GM06990 (cell line): ENCODE data around the gene ETV6.

ENCODE experiments used
- DNase-seq: peaks from one replicate; pipeline ENCODE4 v3.0.0-alpha.2; 2011; ENCODE audit not compliant: insufficient read length; ENCODE audit errors: extremely low read depth
- H3K27me3 ChIP-seq: replicated peaks from 2 replicates; pipeline ENCODE4 v1.6.0; 2011; ENCODE audit warnings: low read length; ENCODE audit not compliant: control insufficient read depth, insufficient read depth
- H3K36me3 ChIP-seq: 2 replicates; pipeline ENCODE4 v1.5.1; 2011; ENCODE audit warnings: low read length; ENCODE audit not compliant: control insufficient read depth, insufficient read depth
- H3K4me3 ChIP-seq: replicated peaks from 2 replicates; pipeline ENCODE4 v1.5.1; 2011; ENCODE audit warnings: low read depth, mild to moderate bottlenecking, control low read depth, low read length
- TF ChIP-seq, protein P1 (sequence below): IDR thresholded peaks from 2 replicates; pipeline ENCODE4 v1.5.1; 2011; ENCODE audit warnings: low read length, control low read depth, mild to moderate bottlenecking, inconsistent platforms; ENCODE audit not compliant: insufficient read depth, poor library complexity, severe bottlenecking

ETV6 gene

DNA sequence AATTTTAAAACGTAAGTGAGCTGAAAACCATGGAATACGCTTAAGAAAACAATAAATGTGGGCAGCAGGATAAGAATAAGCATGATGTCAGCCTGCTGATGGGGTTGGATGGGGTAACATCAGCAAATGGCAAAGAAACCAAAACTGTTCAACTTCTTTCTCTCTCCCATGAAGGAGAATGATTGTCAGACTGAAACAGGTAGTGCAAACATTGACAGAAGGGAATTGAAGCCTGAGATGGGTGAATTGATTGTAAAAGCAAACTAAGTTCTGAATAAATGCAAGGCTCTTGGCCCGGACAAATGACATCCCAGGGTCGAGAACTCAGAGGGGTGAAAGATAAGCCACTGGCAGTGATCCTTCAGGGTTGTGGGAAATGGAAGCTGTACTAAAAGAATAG lies 182.6 kb downstream of the ETV6 start:
- TF ChIP-seq, protein P1, sequence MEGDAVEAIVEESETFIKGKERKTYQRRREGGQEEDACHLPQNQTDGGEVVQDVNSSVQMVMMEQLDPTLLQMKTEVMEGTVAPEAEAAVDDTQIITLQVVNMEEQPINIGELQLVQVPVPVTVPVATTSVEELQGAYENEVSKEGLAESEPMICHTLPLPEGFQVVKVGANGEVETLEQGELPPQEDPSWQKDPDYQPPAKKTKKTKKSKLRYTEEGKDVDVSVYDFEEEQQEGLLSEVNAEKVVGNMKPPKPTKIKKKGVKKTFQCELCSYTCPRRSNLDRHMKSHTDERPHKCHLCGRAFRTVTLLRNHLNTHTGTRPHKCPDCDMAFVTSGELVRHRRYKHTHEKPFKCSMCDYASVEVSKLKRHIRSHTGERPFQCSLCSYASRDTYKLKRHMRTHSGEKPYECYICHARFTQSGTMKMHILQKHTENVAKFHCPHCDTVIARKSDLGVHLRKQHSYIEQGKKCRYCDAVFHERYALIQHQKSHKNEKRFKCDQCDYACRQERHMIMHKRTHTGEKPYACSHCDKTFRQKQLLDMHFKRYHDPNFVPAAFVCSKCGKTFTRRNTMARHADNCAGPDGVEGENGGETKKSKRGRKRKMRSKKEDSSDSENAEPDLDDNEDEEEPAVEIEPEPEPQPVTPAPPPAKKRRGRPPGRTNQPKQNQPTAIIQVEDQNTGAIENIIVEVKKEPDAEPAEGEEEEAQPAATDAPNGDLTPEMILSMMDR: no peak
- DNase-seq: no peak
- Histone ChIP-seq H3K27me3 (no peaks in the 10 kb centered on the region), H3K36me3 (peaks cover 12% of the 10 kb centered on the region), H3K4me3 (no peak overlapping the region)

GRCh38 chr12:11833174-11833895 lies 183.9 kb downstream of the ETV6 start:
- TF ChIP-seq, protein P1: no peak
- Histone ChIP-seq H3K4me3 (no peak overlapping the region), H3K27me3 (no peaks in the 10 kb centered on the region), H3K36me3 (peaks cover 9% of the 10 kb centered on the region)
- no peak for DNase-seq

- Histone ChIP-seq H3K27me3 (no peaks in the 10 kb centered on the region), H3K36me3 (peaks cover 8% of the 10 kb centered on the region), H3K4me3 (no peak overlapping the region)
- peak; percentile 25 for DNase-seq
- TF ChIP-seq, protein P1: no peak
Observed at GRCh38 chr12:11834104-11834812, 184.8 kb downstream of the ETV6 start.

DNA sequence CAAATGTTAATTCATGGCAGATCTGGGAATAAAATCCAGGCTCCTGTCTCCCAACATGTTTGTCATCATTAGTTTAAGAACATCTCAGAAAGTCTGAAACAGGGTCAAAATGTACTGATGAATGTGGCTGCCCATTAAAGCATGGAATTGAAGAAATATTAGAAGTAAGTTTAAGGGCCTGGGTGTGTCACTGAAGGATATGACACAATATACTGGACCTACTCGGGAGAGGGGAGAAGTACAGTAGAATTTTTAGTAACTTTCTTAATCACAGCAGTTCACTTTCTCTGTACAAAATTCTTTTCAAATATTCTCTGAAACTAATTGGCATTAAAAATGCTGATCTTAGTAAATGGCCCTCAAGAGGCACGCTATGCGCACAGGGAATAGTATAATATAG lies 185.5 kb downstream of the ETV6 start:
- TF ChIP-seq, protein P1: no peak
- Histone ChIP-seq H3K4me3 (no peak overlapping the region), H3K27me3 (no peaks in the 10 kb centered on the region), H3K36me3 (peaks cover 6% of the 10 kb centered on the region)
- no peak for DNase-seq

DNA sequence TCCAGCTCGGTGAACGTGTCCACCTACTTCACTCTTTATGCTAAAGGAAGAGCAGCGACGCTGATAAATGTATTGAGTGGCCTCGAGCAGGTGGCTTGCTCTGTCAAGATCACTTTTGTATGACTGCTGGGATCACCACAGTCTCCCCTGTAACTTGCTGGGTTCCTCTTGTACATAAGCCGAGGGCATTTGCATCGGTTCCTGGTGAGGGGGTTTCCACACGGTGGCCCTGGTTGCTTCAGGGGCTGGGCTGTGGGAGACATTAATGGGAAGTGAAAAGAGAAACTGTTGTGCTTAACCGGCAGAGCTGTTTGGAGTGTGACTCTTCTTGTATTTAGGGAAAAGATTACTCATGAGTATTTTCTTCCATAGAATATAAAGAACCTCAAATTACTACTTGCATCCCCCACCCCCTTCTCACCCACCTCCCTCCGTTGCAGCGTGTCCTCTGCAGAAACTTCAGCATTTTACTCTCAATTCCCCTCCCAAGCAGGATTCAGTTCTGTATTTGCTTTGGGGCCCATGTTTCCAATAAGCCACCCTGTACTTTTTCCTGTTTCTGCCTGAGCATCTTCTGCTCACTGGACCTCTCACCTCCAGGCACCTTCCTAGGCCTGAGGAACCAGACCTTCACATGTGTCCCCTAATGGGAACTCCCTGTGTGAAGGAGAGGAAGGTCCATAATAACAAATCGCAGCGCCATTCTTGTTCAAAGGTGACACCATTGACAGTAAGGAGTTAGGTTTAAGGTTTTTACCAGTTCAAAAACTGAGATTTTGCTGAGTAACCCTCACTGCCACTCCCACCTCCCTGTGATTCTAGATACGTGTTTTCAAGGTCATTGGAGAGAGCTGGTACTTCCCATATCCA lies 187.0 kb downstream of the ETV6 start:
- H3K27me3 ChIP-seq: no peaks in the 10 kb centered on the region
- TF ChIP-seq, protein P1: no peak
- DNase-seq: peak; percentile 88
- H3K4me3 ChIP-seq: peak overlapping the region; percentile 5; the same call in 1 of the 2 replicates
- peaks cover 11% of the 10 kb centered on the region for H3K36me3 ChIP-seq
